Measurements from ENCODE around the gene FAM219A.
A peak's percentile ranks its signal among the peaks of the same experiment; 100 is the strongest.

Gene FAM219A, protein sequence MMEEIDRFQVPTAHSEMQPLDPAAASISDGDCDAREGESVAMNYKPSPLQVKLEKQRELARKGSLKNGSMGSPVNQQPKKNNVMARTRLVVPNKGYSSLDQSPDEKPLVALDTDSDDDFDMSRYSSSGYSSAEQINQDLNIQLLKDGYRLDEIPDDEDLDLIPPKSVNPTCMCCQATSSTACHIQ

GRCh38 chr9:34458013-34458958 is at the start of gene FAM219A, which contains the start of gene DNAI1:
Gene FAM219A (minus strand): TSS chr9:34458570. CDS start chr9:34458263, 307 bp downstream.
Gene DNAI1 (plus strand): TSS chr9:34458805. CDS start chr9:34459006, 201 bp downstream.
- Histone ChIP-seq H3K36me3 (ENCODE audit: control insufficient read depth, insufficient read depth, low read length) (no peaks in the 10 kb centered on the region), H3K4me3 (ENCODE audit: low read depth, low read length) (peak within 1 kb of the TSS; percentile 69), H3K27me3 (ENCODE audit: control insufficient read depth, insufficient read depth, low read length) (no peaks in the 10 kb centered on the region), H3K9me3 (ENCODE audit: control insufficient read depth, insufficient read depth, low read depth, low read length) (no peaks in the 10 kb centered on the region), H3K9ac (ENCODE audit: low read length) (peak within 1 kb of the TSS; percentile 73), H3K4me1 (ENCODE audit: control insufficient read depth, insufficient read depth, low read length) (peaks cover 13% of the 10 kb centered on the region), H3K27ac (ENCODE audit: low read depth, low read length) (0 out of 2 replicates have a peak within 1 kb of the TSS, but pooled peaks have one; percentile 28)

DNA sequence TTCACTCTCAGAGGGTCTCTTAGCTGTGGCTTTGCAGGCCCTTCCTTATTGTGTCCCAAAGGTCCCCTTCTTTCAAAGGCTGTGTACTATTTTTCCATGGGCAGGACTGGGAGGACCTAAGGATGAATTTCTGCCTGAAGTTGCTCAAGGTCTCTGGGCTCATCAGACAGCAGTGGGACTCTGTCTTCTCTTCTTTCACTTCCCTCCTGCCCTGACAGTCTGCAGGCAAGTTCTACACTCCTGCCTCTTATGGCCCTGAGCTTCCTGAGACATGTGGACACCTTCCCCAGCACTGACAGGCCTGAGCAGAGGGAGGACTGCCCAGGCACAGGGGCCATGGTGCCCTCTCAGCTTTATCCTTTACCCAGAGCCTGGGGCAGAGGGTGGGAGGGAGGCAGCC is 49.6 kb upstream of the FAM219A start:
- H3K9me3 ChIP-seq (ENCODE audit: control insufficient read depth, insufficient read depth, low read depth, low read length) = no peaks in the 10 kb centered on the region
- H3K27me3 ChIP-seq (ENCODE audit: control insufficient read depth, insufficient read depth, low read length) = no peaks in the 10 kb centered on the region
- no peaks in the 10 kb centered on the region for H3K36me3 ChIP-seq (ENCODE audit: control insufficient read depth, insufficient read depth, low read length)
- peaks cover 32% of the 10 kb centered on the region for H3K4me1 ChIP-seq (ENCODE audit: control insufficient read depth, insufficient read depth, low read length)
- no peak overlapping the region for H3K9ac ChIP-seq (ENCODE audit: low read length)
- H3K27ac ChIP-seq (ENCODE audit: low read depth, low read length) = no peak overlapping the region
- H3K4me3 ChIP-seq (ENCODE audit: low read depth, low read length) = no peak overlapping the region

- H3K9ac ChIP-seq (ENCODE audit: low read length) = no peak overlapping the region
Observed at GRCh38 chr9:34507556-34507955, 49.2 kb upstream of the FAM219A start.

DNA sequence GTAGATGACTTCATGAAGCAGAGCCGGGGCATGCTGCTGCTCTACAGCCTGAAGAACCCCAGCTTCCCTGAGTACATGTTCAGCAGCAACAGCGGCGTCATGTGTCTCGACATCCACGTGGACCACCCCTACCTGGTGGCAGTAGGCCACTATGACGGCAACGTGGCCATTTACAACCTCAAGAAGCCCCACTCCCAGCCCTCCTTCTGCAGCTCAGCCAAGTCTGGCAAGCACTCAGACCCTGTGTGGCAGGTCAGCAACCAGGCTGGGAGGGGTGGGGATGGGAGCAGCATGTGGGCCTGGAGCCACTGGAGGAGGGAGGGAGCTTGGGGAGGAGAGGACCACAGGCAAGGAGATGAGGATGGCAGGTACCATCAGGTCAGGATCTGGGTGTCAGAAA is 48.3 kb upstream of the FAM219A start:
- no peak overlapping the region for H3K27ac ChIP-seq (ENCODE audit: low read depth, low read length)
- peaks cover 25% of the 10 kb centered on the region for H3K4me1 ChIP-seq (ENCODE audit: control insufficient read depth, insufficient read depth, low read length)
- H3K9ac ChIP-seq (ENCODE audit: low read length) = no peak overlapping the region
- no peaks in the 10 kb centered on the region for H3K27me3 ChIP-seq (ENCODE audit: control insufficient read depth, insufficient read depth, low read length)
- no peaks in the 10 kb centered on the region for H3K9me3 ChIP-seq (ENCODE audit: control insufficient read depth, insufficient read depth, low read depth, low read length)
- no peaks in the 10 kb centered on the region for H3K36me3 ChIP-seq (ENCODE audit: control insufficient read depth, insufficient read depth, low read length)
- H3K4me3 ChIP-seq (ENCODE audit: low read depth, low read length) = no peak overlapping the region

More at GRCh38 chr9:34507556-34507955, 49.2 kb upstream of the FAM219A start:
- Histone ChIP-seq H3K4me1 (ENCODE audit: control insufficient read depth, insufficient read depth, low read length) (peaks cover 28% of the 10 kb centered on the region), H3K27me3 (ENCODE audit: control insufficient read depth, insufficient read depth, low read length) (no peaks in the 10 kb centered on the region), H3K36me3 (ENCODE audit: control insufficient read depth, insufficient read depth, low read length) (no peaks in the 10 kb centered on the region), H3K4me3 (ENCODE audit: low read depth, low read length) (no peak overlapping the region), H3K9me3 (ENCODE audit: control insufficient read depth, insufficient read depth, low read depth, low read length) (no peaks in the 10 kb centered on the region), H3K27ac (ENCODE audit: low read depth, low read length) (no peak overlapping the region)

- Histone ChIP-seq H3K27ac (ENCODE audit: low read depth, low read length) (no peak overlapping the region), H3K9ac (ENCODE audit: low read length) (no peak overlapping the region), H3K36me3 (ENCODE audit: control insufficient read depth, insufficient read depth, low read length) (no peaks in the 10 kb centered on the region)
Observed at GRCh38 chr9:34505370-34506120, 47.2 kb upstream of the FAM219A start.

GRCh38 chr9:34503406-34503805 is 45.0 kb upstream of the FAM219A start:
- H3K9ac ChIP-seq (ENCODE audit: low read length) = no peak overlapping the region
- H3K4me1 ChIP-seq (ENCODE audit: control insufficient read depth, insufficient read depth, low read length) = peaks cover 6% of the 10 kb centered on the region; the same call in 1 of the 2 replicates
- H3K36me3 ChIP-seq (ENCODE audit: control insufficient read depth, insufficient read depth, low read length) = no peaks in the 10 kb centered on the region

More at GRCh38 chr9:34505370-34506120, 47.2 kb upstream of the FAM219A start:
- Histone ChIP-seq H3K27me3 (ENCODE audit: control insufficient read depth, insufficient read depth, low read length) (no peaks in the 10 kb centered on the region), H3K9me3 (ENCODE audit: control insufficient read depth, insufficient read depth, low read depth, low read length) (no peaks in the 10 kb centered on the region), H3K4me3 (ENCODE audit: low read depth, low read length) (no peak overlapping the region), H3K4me1 (ENCODE audit: control insufficient read depth, insufficient read depth, low read length) (peaks cover 14% of the 10 kb centered on the region)

DNA sequence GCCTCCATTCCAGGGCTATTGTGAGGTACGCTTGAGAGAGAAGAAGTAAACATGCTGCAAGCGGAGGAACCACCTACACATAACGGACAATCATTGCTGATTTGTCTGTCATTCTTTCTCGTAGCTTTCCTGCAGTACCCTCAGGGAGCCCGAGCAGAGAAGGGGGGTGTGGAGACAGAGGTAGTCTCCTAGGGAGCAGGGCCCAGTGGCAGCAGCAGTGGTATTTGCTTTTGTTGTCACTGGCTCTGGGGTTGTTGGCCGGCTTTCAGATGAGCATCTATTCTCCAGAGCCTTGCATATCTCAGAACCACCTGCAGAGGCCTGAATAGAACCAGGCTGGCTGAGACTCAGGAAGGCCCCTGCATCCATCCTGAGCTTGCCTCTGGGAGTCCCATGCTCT is 44.5 kb upstream of the FAM219A start:
- Histone ChIP-seq H3K36me3 (ENCODE audit: control insufficient read depth, insufficient read depth, low read length) (no peaks in the 10 kb centered on the region), H3K9me3 (ENCODE audit: control insufficient read depth, insufficient read depth, low read depth, low read length) (no peaks in the 10 kb centered on the region), H3K4me1 (ENCODE audit: control insufficient read depth, insufficient read depth, low read length) (peaks cover 6% of the 10 kb centered on the region; the same call in 1 of the 2 replicates), H3K4me3 (ENCODE audit: low read depth, low read length) (no peak overlapping the region), H3K27me3 (ENCODE audit: control insufficient read depth, insufficient read depth, low read length) (no peaks in the 10 kb centered on the region), H3K9ac (ENCODE audit: low read length) (no peak overlapping the region), H3K27ac (ENCODE audit: low read depth, low read length) (no peak overlapping the region)

More at GRCh38 chr9:34503406-34503805, 45.0 kb upstream of the FAM219A start:
- H3K9me3 ChIP-seq (ENCODE audit: control insufficient read depth, insufficient read depth, low read depth, low read length) = no peaks in the 10 kb centered on the region
- no peak overlapping the region for H3K4me3 ChIP-seq (ENCODE audit: low read depth, low read length)
- no peaks in the 10 kb centered on the region for H3K27me3 ChIP-seq (ENCODE audit: control insufficient read depth, insufficient read depth, low read length)
- H3K27ac ChIP-seq (ENCODE audit: low read depth, low read length) = no peak overlapping the region

- Histone ChIP-seq H3K27me3 (ENCODE audit: control insufficient read depth, insufficient read depth, low read length) (no peaks in the 10 kb centered on the region), H3K9me3 (ENCODE audit: control insufficient read depth, insufficient read depth, low read depth, low read length) (no peaks in the 10 kb centered on the region), H3K9ac (ENCODE audit: low read length) (no peak overlapping the region), H3K4me3 (ENCODE audit: low read depth, low read length) (no peak overlapping the region), H3K27ac (ENCODE audit: low read depth, low read length) (no peak overlapping the region), H3K4me1 (ENCODE audit: control insufficient read depth, insufficient read depth, low read length) (peaks cover 6% of the 10 kb centered on the region; the same call in 1 of the 2 replicates), H3K36me3 (ENCODE audit: control insufficient read depth, insufficient read depth, low read length) (no peaks in the 10 kb centered on the region)
Observed at GRCh38 chr9:34502471-34502870, 44.1 kb upstream of the FAM219A start.

DNA sequence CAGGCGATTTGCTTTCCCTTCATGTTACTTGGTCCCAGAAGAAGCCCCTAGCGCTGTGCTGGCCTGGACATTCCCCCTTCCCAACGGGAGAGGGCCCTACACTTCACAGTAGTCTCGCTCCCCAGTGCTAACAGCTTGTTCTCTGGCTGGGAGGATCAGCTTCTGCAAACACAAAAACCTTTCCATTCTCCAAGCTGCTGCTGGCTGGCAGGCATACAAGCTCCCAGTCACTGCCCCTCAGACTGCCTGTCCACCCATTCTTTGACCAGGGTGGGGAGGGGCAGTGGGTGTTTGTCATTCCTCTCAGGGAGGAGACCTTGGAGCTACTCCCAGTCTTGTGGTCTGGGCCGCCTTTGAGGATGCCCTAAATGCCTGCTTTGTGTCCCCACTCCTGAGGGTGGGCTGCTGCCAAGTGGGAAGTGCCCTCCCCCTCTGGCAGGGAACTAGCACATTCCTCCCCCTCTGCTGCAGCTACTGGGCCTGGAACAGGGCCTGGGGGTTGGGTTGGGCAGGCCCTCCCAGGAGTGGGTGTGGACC is 43.6 kb upstream of the FAM219A start:
- no peak overlapping the region for H3K27ac ChIP-seq (ENCODE audit: low read depth, low read length)
- no peaks in the 10 kb centered on the region for H3K9me3 ChIP-seq (ENCODE audit: control insufficient read depth, insufficient read depth, low read depth, low read length)
- H3K27me3 ChIP-seq (ENCODE audit: control insufficient read depth, insufficient read depth, low read length) = no peaks in the 10 kb centered on the region
- no peaks in the 10 kb centered on the region for H3K36me3 ChIP-seq (ENCODE audit: control insufficient read depth, insufficient read depth, low read length)
- no peak overlapping the region for H3K9ac ChIP-seq (ENCODE audit: low read length)
- no peak overlapping the region for H3K4me3 ChIP-seq (ENCODE audit: low read depth, low read length)
- peaks cover 6% of the 10 kb centered on the region; the same call in 1 of the 2 replicates for H3K4me1 ChIP-seq (ENCODE audit: control insufficient read depth, insufficient read depth, low read length)

- no peaks in the 10 kb centered on the region for H3K36me3 ChIP-seq (ENCODE audit: control insufficient read depth, insufficient read depth, low read length)
- no peak overlapping the region for H3K9ac ChIP-seq (ENCODE audit: low read length)
- H3K9me3 ChIP-seq (ENCODE audit: control insufficient read depth, insufficient read depth, low read depth, low read length) = no peaks in the 10 kb centered on the region
- H3K27ac ChIP-seq (ENCODE audit: low read depth, low read length) = no peak overlapping the region
- no peak overlapping the region for H3K4me3 ChIP-seq (ENCODE audit: low read depth, low read length)
- no peaks in the 10 kb centered on the region for H3K27me3 ChIP-seq (ENCODE audit: control insufficient read depth, insufficient read depth, low read length)
- H3K4me1 ChIP-seq (ENCODE audit: control insufficient read depth, insufficient read depth, low read length) = peaks cover 6% of the 10 kb centered on the region; the same call in 1 of the 2 replicates
Observed at GRCh38 chr9:34501372-34501771, 43.0 kb upstream of the FAM219A start.
